RWPE1 (cell line): ENCODE data around the gene KISS1R.

Experiments
- CTCF ChIA-PET: fragments of 350-600 bp; sonication (Branson Sonifier 250); formaldehyde crosslinking; extraction: SDS; loops from one replicate; lab custom pipeline; 2021; lab: Yijun Ruan, JAX
- POLR2A ChIA-PET: fragments of 400-600 bp; formaldehyde crosslinking; extraction: SDS; loops from one replicate; lab custom pipeline; 2020; ENCODE audit warnings: antibody characterized with exemption; ENCODE audit not compliant: low non-redundant PET; lab: Yijun Ruan, JAX
- DNase-seq: peaks from one replicate; pipeline ENCODE4 v3.0.0; 2012; ENCODE audit warnings: low spot score
- H3K27ac ChIP-seq: fragments of 450-650 bp; 2 replicates; pipeline ENCODE4 v1.5.1; 2017
- TF ChIP-seq, protein P1 (sequence below): fragments of 450-650 bp; conservative IDR thresholded peaks from 2 replicates; pipeline ENCODE4 v1.5.1; 2017; ENCODE audit warnings: low read depth, mild to moderate bottlenecking

The KISS1R gene

GRCh38 chr19:917323-918151 lies at the start of gene KISS1R:
Gene KISS1R (plus strand): TSS chr19:917333. CDS start chr19:917503, 170 bp downstream.
- TF ChIP-seq, protein P1, sequence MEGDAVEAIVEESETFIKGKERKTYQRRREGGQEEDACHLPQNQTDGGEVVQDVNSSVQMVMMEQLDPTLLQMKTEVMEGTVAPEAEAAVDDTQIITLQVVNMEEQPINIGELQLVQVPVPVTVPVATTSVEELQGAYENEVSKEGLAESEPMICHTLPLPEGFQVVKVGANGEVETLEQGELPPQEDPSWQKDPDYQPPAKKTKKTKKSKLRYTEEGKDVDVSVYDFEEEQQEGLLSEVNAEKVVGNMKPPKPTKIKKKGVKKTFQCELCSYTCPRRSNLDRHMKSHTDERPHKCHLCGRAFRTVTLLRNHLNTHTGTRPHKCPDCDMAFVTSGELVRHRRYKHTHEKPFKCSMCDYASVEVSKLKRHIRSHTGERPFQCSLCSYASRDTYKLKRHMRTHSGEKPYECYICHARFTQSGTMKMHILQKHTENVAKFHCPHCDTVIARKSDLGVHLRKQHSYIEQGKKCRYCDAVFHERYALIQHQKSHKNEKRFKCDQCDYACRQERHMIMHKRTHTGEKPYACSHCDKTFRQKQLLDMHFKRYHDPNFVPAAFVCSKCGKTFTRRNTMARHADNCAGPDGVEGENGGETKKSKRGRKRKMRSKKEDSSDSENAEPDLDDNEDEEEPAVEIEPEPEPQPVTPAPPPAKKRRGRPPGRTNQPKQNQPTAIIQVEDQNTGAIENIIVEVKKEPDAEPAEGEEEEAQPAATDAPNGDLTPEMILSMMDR: peak; percentile 65
- CTCF ChIA-PET: interaction anchor here (0.6 to 0.7 kb wide), 3 partner anchors 64 to 168 kb away, joined by 3 to 4 read pairs (median 3); no protein-coding TSS in a partner anchor
- no peak within 1 kb of the TSS for H3K27ac ChIP-seq
- no peak for DNase-seq
- POLR2A ChIA-PET: no interaction called here

- ChIA-PET CTCF (interaction anchor here (0.6 to 1.0 kb wide), 2 partner anchors 11 to 352 kb away, joined by 3 to 5 read pairs; no protein-coding TSS in a partner anchor), POLR2A (no interaction called here)
- peak overlapping the region; percentile 92 for H3K27ac ChIP-seq
- no peak for DNase-seq
- TF ChIP-seq, protein P1: no peak
Measured at GRCh38 chr19:867855-868457, 49.2 kb upstream of the KISS1R start.

DNA sequence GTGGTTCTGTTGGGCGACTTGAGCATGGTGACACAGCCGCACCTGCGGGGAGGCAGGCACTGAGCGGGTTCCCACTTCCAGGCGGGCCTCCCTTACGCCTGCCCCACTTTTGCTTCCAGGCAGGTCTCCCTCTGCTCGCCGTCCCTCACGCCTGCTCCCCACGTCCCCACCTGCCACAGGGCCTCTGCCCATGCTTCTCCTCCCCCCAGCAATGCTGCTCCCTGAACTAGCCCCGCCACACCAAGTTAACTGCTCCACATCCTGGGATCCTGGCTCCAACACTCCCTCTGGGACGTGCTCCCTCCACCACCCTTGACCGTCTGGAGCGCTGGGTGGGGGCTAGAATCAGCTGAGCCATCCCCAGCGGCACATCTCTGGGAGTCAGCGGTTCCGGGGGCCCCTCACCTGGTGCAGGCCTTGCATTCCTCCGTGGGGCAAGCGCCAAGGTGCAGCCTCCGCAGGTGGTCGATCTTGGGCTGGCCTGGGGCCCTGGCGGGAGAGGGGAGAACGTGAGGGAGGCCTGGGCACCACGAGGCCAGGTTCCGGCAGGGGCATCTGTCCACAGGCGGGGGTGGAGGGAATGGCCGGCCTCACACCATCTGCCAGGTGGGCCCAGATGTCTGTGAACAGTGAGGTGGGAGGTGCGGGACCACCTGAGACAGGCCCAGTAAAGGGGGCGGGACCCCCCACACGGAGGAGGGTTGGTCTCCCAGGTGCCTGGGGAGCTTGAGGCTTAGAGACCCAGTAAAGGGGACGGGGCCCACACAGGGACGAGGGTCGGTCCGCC lies 48.5 kb upstream of the KISS1R start:
- TF ChIP-seq, protein P1: no peak
- DNase-seq: no peak
- POLR2A ChIA-PET: no interaction called here
- H3K27ac ChIP-seq: peak overlapping the region; percentile 92
- CTCF ChIA-PET: no interaction called here

DNA sequence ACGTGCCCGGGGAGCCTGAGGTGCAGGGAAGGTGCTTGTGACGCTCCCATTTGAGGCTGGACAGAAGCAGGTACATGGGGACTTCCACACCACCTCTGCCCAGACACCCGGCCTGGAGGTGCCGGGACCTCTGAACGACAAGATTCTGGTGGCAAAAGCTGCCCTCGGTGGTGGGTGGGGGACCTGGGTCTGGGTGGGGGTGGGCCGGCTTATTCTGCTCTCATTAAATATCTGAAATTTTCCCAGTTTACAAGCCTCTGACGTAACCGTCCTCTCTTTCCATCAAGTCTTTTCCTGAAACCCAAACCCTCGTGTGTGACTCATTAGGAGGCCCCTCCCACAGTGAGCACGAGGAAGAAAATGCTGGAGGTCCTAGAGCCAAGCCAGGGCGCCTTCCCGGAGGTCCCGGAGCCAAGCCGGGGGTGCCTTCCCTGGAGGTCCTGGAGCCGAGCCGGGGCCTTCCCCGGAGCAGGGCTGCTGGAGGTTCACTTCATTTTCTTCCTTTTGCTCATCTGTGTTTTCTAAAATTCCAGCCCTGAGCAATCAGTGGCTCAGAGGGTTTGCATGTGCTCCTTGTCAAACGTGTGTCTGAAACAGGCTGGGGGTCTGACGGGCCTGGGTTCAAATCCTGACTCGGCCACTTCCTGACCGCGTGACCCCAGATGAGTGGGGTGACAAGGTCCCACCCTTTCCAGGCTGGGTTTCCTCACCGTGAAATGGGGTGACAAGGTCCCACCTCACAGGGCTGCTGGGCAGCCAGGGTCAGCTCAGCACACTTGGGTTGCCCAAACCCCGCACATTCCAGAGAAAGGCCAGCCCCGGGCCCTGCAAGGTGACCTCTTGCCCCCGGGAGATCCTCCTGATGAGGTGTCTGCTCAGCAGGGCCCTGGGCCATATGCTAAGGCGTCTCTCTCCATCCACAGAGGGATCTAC lies 47.6 kb upstream of the KISS1R start:
- peak overlapping the region; percentile 92 for H3K27ac ChIP-seq
- CTCF ChIA-PET: no interaction called here
- POLR2A ChIA-PET: no interaction called here
- TF ChIP-seq, protein P1: no peak
- peak; percentile 69 for DNase-seq

DNA sequence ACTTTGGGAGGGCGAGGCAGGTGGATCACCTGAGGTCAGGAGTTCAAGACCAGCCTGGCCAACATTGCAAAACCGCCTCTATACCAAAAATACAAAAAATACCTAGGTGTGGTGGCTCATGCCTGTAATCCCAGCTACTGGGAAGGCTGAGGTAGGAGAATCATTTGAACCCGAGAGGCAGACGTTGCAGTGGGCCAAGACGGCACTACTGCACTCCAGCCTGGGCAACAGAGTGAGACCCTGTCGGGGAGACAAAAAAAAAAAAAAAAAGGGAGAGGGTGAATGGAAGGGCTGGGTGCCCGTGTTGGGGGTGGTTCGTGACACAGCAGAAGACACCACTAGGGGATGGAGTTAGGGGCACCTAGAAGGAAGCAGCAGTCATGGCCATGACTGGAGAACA lies 46.8 kb upstream of the KISS1R start:
- CTCF ChIA-PET: no interaction called here
- POLR2A ChIA-PET: no interaction called here
- TF ChIP-seq, protein P1: no peak
- DNase-seq: no peak
- peak overlapping the region; percentile 92 for H3K27ac ChIP-seq
